ENCODE data around the gene IBA57.

GRCh38 chr1:228176024-228176395, 10.4 kb downstream of the IBA57 start:
- TF ChIP-seq, protein P1, sequence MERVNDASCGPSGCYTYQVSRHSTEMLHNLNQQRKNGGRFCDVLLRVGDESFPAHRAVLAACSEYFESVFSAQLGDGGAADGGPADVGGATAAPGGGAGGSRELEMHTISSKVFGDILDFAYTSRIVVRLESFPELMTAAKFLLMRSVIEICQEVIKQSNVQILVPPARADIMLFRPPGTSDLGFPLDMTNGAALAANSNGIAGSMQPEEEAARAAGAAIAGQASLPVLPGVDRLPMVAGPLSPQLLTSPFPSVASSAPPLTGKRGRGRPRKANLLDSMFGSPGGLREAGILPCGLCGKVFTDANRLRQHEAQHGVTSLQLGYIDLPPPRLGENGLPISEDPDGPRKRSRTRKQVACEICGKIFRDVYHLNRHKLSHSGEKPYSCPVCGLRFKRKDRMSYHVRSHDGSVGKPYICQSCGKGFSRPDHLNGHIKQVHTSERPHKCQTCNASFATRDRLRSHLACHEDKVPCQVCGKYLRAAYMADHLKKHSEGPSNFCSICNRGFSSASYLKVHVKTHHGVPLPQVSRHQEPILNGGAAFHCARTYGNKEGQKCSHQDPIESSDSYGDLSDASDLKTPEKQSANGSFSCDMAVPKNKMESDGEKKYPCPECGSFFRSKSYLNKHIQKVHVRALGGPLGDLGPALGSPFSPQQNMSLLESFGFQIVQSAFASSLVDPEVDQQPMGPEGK (CRISPR knock-in tag; IDR thresholded peaks at IDR 0.05; ENCODE audit: borderline replicate concordance) = no peak
- TF ChIP-seq, protein P2, sequence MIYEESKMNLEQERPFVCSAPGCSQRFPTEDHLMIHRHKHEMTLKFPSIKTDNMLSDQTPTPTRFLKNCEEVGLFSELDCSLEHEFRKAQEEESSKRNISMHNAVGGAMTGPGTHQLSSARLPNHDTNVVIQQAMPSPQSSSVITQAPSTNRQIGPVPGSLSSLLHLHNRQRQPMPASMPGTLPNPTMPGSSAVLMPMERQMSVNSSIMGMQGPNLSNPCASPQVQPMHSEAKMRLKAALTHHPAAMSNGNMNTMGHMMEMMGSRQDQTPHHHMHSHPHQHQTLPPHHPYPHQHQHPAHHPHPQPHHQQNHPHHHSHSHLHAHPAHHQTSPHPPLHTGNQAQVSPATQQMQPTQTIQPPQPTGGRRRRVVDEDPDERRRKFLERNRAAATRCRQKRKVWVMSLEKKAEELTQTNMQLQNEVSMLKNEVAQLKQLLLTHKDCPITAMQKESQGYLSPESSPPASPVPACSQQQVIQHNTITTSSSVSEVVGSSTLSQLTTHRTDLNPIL (CRISPR knock-in tag; IDR thresholded peaks at IDR 0.05; ENCODE audit: low read depth) = no peak
- TF ChIP-seq ZNF70 (CRISPR knock-in tag; IDR thresholded peaks at IDR 0.05) (no peak), ZFP30 (CRISPR knock-in tag; IDR thresholded peaks at IDR 0.05) (no peak), ISL1 (CRISPR knock-in tag; IDR thresholded peaks at IDR 0.05) (no peak)
- TF ChIP-seq, protein P3, sequence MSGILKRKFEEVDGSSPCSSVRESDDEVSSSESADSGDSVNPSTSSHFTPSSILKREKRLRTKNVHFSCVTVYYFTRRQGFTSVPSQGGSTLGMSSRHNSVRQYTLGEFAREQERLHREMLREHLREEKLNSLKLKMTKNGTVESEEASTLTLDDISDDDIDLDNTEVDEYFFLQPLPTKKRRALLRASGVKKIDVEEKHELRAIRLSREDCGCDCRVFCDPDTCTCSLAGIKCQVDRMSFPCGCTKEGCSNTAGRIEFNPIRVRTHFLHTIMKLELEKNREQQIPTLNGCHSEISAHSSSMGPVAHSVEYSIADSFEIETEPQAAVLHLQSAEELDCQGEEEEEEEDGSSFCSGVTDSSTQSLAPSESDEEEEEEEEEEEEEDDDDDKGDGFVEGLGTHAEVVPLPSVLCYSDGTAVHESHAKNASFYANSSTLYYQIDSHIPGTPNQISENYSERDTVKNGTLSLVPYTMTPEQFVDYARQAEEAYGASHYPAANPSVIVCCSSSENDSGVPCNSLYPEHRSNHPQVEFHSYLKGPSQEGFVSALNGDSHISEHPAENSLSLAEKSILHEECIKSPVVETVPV (CRISPR knock-in tag; IDR thresholded peaks at IDR 0.05) = no peak
- TF ChIP-seq, protein P4, sequence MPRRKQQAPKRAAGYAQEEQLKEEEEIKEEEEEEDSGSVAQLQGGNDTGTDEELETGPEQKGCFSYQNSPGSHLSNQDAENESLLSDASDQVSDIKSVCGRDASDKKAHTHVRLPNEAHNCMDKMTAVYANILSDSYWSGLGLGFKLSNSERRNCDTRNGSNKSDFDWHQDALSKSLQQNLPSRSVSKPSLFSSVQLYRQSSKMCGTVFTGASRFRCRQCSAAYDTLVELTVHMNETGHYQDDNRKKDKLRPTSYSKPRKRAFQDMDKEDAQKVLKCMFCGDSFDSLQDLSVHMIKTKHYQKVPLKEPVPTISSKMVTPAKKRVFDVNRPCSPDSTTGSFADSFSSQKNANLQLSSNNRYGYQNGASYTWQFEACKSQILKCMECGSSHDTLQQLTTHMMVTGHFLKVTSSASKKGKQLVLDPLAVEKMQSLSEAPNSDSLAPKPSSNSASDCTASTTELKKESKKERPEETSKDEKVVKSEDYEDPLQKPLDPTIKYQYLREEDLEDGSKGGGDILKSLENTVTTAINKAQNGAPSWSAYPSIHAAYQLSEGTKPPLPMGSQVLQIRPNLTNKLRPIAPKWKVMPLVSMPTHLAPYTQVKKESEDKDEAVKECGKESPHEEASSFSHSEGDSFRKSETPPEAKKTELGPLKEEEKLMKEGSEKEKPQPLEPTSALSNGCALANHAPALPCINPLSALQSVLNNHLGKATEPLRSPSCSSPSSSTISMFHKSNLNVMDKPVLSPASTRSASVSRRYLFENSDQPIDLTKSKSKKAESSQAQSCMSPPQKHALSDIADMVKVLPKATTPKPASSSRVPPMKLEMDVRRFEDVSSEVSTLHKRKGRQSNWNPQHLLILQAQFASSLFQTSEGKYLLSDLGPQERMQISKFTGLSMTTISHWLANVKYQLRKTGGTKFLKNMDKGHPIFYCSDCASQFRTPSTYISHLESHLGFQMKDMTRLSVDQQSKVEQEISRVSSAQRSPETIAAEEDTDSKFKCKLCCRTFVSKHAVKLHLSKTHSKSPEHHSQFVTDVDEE (CRISPR knock-in tag; IDR thresholded peaks at IDR 0.05) = no peak
